NCI-H1694 treated with DMSO at 0.1 percent for 48 hours (cell line): ENCODE results near the gene ZNF568.

ENCODE experiments used
- DNase-seq: peaks from one replicate; lab custom pipeline; 2025; lab: John Stamatoyannopoulos, UW

ZNF568 gene

GRCh38 chr19:36999313-36999712 lies 83.2 kb downstream of the ZNF568 start:
- DNase-seq: no peak

GRCh38 chr19:37007587-37008220 lies 91.6 kb downstream of the ZNF568 start:
- DNase-seq: no peak

DNA sequence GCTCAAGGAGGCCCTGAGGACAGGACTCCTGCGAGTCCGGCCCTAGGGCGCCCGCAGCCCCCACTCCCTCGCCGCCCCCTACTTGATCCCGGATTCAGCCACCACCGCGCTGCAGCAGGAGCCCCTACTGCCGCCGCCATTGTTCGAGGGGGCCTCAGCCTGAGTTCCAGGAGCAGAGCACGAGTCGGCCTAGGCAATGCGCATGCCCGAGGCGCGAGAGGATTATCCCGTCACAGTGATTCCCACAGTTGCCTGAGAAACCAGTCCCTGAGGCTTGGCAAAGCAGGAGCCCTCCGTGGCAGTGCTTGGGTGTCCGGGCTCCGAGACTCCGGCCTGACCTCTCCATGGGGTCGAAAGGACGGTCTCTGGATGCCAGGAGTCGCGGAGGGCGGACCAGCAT lies 93.7 kb downstream of the ZNF568 start:
- no peak for DNase-seq

DNA sequence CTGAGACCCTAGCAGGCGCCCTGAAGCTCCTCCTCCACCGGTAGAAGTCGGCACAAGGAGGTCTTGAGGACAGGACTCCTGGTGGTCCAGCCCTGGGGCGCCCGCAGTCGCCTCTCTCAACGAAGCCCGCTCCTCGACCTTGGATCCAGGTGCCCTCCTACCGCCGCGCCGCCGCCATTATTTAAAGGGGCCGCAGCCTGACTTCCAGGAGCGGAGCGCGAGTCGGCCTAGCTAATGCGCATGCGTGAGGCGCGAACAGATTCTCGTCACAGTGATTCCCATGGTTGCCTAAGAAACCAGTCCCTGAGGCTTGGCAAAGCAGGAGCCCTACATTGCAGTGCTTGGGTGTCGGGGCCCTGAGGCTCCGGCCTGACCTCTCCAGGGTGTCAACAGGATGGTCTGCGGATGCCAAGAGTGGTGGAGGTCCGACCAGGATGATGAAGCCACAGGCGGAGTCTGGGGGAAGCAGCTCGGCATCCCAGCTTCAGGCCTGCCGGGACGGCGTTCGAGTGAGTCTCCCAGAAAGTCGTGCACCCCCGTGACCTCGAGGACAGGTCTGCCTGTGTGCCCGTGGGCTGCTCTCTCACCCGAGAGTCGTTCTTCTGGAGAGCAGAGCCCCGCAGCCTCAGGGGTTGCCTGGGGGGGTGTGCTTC lies 96.1 kb downstream of the ZNF568 start:
- DNase-seq: no peak

- DNase-seq: no peak
These were observed 98.3 kb downstream of the ZNF568 start for GRCh38 chr19:37014456-37014855.

DNA sequence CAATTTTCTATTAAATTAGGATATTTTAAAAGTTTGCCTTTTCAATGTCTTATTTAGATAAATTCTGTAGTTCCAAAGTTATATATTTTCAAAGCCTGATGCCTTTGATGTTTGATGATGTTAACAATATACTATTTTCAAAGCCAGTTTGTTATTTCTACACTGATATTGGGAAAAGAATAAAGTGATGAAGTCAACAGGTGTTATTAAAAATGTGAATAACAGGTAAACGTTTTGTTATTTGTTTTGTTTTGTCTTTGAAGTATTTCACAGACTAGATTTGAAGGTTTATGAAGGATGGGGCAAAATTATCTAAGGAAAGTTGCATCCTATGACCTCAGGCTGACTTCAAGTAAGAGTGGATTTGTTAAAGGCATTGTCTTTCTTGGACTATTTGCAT lies 129.0 kb downstream of the ZNF568 start:
- DNase-seq: no peak
